ENCODE data around the gene SENP8.

The SENP8 gene

DNA sequence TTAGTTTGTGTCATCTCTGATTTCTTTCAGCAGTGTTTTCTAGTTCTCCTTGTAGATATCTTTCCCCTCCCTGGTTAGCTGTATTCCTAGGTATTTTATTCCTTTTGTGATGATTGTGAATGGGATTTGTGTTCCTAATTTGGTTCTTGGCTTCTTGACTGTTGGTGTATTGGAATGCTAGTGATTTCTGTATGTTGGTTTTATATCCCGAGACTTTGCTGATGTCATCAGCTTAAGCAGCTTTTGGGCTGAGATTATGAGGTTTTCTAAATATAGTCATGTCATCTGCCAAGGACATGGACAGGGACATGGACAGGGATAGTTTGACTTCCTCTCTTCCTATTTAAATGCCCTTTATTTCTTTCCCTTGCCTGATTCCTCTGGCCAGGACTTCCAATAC lies 36.0 kb upstream of the SENP8 start:
- TF ChIP-seq, protein P1, sequence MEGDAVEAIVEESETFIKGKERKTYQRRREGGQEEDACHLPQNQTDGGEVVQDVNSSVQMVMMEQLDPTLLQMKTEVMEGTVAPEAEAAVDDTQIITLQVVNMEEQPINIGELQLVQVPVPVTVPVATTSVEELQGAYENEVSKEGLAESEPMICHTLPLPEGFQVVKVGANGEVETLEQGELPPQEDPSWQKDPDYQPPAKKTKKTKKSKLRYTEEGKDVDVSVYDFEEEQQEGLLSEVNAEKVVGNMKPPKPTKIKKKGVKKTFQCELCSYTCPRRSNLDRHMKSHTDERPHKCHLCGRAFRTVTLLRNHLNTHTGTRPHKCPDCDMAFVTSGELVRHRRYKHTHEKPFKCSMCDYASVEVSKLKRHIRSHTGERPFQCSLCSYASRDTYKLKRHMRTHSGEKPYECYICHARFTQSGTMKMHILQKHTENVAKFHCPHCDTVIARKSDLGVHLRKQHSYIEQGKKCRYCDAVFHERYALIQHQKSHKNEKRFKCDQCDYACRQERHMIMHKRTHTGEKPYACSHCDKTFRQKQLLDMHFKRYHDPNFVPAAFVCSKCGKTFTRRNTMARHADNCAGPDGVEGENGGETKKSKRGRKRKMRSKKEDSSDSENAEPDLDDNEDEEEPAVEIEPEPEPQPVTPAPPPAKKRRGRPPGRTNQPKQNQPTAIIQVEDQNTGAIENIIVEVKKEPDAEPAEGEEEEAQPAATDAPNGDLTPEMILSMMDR (conservative IDR thresholded peaks at IDR 0.05), result no peak
- no peak for TF ChIP-seq ZFX (IDR thresholded peaks at IDR 0.05)

GRCh38 chr15:72086010-72086697 lies 32.0 kb upstream of the SENP8 start:
- TF ChIP-seq, protein P1 (conservative IDR thresholded peaks at IDR 0.05), result no peak
- no peak for TF ChIP-seq ZFX (IDR thresholded peaks at IDR 0.05)
- H3K27ac ChIP-seq, result no peak overlapping the region

More for the DNA sequence above, 36.0 kb upstream of the SENP8 start:
- H3K27ac ChIP-seq, result no peak overlapping the region

DNA sequence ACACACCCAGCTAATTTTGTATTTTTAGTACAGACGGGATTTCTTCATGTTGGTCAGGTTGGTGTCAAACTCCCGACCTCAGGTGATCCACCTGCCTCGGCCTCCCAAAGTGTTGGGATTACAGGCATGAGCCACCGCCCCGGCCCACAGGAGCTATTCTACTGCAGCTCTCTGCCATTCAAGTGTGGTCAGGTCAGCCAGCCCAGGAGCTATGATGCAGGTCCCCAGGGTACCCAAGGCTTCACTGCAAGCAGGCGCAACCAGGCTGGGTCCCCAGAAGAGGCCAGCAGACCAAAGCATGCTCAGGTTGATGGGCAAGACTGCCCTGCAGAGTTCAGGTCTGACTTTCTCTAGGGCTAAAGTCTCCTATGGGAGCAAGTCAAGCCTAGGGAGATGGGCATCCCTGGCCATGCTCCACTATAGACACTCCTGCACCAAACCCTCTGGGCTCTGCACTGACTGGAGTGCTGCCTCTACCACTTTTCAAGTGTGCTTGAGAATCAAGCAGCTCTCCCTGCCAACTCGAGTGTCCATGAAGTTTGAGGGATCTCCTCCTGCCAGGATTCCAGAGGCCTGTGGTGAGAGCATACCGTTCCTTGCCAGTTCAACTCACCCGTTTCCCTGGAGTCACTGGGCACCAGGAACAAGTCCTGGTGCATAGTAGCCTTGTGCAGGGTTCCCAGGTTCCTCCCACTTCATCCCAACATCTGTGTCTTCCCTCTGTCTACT lies 31.1 kb upstream of the SENP8 start:
- H3K27ac ChIP-seq, result no peak overlapping the region
- no peak for TF ChIP-seq ZFX (IDR thresholded peaks at IDR 0.05)
- TF ChIP-seq, protein P1 (conservative IDR thresholded peaks at IDR 0.05), result no peak

GRCh38 chr15:72092006-72092405 lies 26.2 kb upstream of the SENP8 start:
- H3K27ac ChIP-seq, result no peak overlapping the region
- TF ChIP-seq, protein P1 (conservative IDR thresholded peaks at IDR 0.05), result no peak
- no peak for TF ChIP-seq ZFX (IDR thresholded peaks at IDR 0.05)

DNA sequence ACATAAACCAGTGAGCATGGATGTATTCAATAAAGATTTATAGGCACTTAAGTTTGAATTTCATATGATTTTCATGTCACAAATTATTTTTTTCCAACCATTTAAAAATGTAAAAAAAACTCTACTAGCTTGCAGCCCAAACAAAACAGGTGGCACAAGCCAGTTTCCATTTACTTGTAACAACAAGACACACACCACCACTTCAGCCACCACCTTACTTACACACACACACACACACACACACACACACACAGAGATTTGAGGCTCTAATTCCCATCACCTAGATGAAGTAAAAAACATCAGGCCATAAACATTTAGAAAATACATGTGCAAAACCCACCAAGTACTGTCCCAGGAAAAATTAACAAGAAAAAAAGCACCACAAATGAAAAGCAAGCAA lies 25.5 kb upstream of the SENP8 start:
- H3K27ac ChIP-seq, result no peak overlapping the region
- TF ChIP-seq ZFX (IDR thresholded peaks at IDR 0.05), result no peak
- TF ChIP-seq, protein P1 (conservative IDR thresholded peaks at IDR 0.05), result no peak

DNA sequence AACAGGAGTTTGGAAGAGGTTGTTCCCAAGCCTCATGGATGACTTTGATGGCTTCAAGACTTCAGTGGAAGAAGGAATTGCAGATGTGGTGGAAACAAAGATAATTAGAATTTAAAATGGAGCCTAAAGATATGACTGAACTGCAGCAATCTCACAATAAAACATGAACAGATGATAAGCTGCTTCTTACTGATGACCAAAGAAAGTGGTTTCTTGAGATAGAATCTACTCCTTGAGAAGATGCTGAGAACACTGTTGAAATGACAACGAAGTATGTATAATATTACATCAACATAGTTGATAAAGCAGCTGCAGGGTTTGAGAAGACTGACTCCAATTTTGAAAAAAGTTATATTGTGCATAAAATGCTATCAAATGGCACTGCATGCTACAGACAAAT lies 21.4 kb upstream of the SENP8 start:
- TF ChIP-seq ZFX (IDR thresholded peaks at IDR 0.05), result no peak
- TF ChIP-seq, protein P1 (conservative IDR thresholded peaks at IDR 0.05), result no peak
- H3K27ac ChIP-seq, result no peak overlapping the region

DNA sequence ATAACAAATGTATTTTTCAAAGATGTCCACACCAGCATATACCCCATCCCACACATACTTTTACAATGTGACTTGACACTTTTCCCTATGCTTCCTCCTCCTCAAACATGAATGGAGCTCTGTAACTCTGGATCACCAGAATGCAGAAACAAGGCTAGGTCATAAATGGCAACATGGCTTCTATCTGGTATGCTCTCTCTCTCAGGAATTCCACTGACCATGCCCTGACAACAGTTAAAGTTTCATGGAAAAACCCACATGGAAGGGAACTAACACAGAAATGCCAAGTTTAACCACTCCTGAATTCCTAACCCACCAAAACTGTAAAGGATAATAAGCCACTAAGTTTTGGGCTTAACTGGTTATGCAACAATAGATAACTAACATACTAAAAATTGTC lies 20.2 kb upstream of the SENP8 start:
- no peak overlapping the region for H3K27ac ChIP-seq
- no peak for TF ChIP-seq ZFX (IDR thresholded peaks at IDR 0.05)
- TF ChIP-seq, protein P1 (conservative IDR thresholded peaks at IDR 0.05), result no peak
